ENCODE results near the gene MCCD1.
"Not testable (repeated sequence)": the region's sequence is repeated elsewhere in the genome, so short reads cannot be mapped to it uniquely, and the experiment has no call there.

The MCCD1 gene

GRCh38 chr6:31485055-31485454 lies 43.7 kb upstream of the MCCD1 start:
- H3K27me3 ChIP-seq (replicated peaks): no peaks in the 10 kb centered on the region
- H3K27ac ChIP-seq: no peak overlapping the region
- no peak for DNase-seq
- H3K36me3 ChIP-seq (replicated peaks): no peaks in the 10 kb centered on the region
- no peak overlapping the region for H3K4me3 ChIP-seq (ENCODE audit: low read depth, low read length)
- TF ChIP-seq, protein P1, sequence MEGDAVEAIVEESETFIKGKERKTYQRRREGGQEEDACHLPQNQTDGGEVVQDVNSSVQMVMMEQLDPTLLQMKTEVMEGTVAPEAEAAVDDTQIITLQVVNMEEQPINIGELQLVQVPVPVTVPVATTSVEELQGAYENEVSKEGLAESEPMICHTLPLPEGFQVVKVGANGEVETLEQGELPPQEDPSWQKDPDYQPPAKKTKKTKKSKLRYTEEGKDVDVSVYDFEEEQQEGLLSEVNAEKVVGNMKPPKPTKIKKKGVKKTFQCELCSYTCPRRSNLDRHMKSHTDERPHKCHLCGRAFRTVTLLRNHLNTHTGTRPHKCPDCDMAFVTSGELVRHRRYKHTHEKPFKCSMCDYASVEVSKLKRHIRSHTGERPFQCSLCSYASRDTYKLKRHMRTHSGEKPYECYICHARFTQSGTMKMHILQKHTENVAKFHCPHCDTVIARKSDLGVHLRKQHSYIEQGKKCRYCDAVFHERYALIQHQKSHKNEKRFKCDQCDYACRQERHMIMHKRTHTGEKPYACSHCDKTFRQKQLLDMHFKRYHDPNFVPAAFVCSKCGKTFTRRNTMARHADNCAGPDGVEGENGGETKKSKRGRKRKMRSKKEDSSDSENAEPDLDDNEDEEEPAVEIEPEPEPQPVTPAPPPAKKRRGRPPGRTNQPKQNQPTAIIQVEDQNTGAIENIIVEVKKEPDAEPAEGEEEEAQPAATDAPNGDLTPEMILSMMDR (IDR thresholded peaks at IDR 0.05; ENCODE audit: low read depth, low read length, missing control alignments): no peak
- in situ Hi-C loops (cut with HindIII; ENCODE audit: low pct_ligation_motif_present, low sequenced_read_pairs): no loop called here

- DNase-seq; H3K27me3 ChIP-seq (replicated peaks); H3K27ac ChIP-seq; H3K4me3 ChIP-seq (ENCODE audit: low read depth, low read length); in situ Hi-C loops (cut with HindIII; ENCODE audit: low pct_ligation_motif_present, low sequenced_read_pairs); H3K36me3 ChIP-seq (replicated peaks): not testable (repeated sequence)
Measured at GRCh38 chr6:31486065-31486837, 42.5 kb upstream of the MCCD1 start.

DNA sequence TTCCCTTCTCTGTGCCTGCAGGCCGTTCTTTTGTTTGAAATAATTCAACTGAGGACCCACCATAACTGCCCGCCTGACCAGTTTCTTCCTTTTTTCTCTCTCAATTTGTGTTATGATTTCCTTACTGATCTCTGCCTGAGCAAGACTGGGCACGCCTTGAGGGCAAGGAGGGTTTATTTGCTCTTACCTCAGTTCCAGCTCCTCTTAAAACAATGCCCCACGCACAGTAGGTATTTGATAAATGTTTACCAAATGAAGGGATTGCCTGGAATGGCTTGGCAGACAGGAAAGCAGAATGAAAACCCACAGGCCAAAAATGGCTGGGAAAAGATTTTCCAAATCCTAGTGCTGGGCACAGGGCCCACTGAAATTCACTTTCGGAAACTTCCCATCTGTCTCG lies 41.1 kb upstream of the MCCD1 start:
- H3K27ac ChIP-seq; H3K27me3 ChIP-seq (replicated peaks); in situ Hi-C loops (cut with HindIII; ENCODE audit: low pct_ligation_motif_present, low sequenced_read_pairs); H3K36me3 ChIP-seq (replicated peaks); H3K4me3 ChIP-seq (ENCODE audit: low read depth, low read length); DNase-seq: not testable (repeated sequence)

DNA sequence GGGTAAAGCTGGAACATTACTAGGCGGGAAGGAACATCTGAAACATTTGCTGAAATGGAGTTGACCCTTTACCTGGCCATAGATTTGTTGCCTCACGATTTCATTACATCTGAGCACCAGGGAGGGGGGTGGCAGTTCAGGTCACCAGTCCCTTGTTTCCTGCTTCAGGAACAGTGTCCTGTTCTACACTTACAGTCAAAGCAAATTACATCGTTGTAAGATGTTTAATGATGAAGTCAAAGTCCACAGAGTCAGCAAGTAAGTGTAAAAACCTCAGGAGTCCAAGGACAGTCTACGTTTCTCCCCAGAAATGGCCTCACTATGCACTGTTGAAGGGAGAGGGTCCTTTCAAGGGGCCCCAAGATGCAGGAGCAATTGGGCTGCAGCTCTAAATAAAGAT lies 39.7 kb upstream of the MCCD1 start:
- H3K27ac ChIP-seq: no peak overlapping the region
- H3K27me3 ChIP-seq (replicated peaks): no peaks in the 10 kb centered on the region
- no peak overlapping the region for H3K4me3 ChIP-seq (ENCODE audit: low read depth, low read length)
- TF ChIP-seq, protein P1 (IDR thresholded peaks at IDR 0.05; ENCODE audit: low read depth, low read length, missing control alignments): no peak
- no peaks in the 10 kb centered on the region for H3K36me3 ChIP-seq (replicated peaks)
- DNase-seq: no peak
- in situ Hi-C loops (cut with HindIII; ENCODE audit: low pct_ligation_motif_present, low sequenced_read_pairs): no loop called here

- no peaks in the 10 kb centered on the region for H3K27me3 ChIP-seq (replicated peaks)
- no peak overlapping the region for H3K27ac ChIP-seq
- no peaks in the 10 kb centered on the region for H3K36me3 ChIP-seq (replicated peaks)
- no peak for DNase-seq
- in situ Hi-C loops (cut with HindIII; ENCODE audit: low pct_ligation_motif_present, low sequenced_read_pairs): no loop called here
- H3K4me3 ChIP-seq (ENCODE audit: low read depth, low read length): no peak overlapping the region
- TF ChIP-seq, protein P1 (IDR thresholded peaks at IDR 0.05; ENCODE audit: low read depth, low read length, missing control alignments): no peak
Measured at GRCh38 chr6:31490115-31490873, 38.5 kb upstream of the MCCD1 start.

DNA sequence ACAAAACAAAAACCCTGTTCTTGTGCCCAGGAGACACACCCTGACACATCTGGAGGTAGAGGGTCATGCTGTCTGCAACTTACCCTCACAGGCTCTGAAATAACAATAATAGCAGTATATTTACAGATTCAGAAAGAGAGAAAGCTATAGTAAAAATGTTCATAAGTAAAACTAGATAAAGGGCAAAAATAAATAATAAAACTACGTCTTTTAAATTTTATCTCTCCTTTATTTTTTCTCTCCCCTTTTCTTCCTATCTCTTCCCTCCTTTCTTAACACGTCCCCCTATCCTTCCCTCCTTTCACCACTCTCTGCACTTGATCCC lies 35.2 kb upstream of the MCCD1 start:
- H3K4me3 ChIP-seq (ENCODE audit: low read depth, low read length): peak overlapping the region; percentile 54
- DNase-seq; H3K27me3 ChIP-seq (replicated peaks); in situ Hi-C loops (cut with HindIII; ENCODE audit: low pct_ligation_motif_present, low sequenced_read_pairs); H3K36me3 ChIP-seq (replicated peaks); H3K27ac ChIP-seq: not testable (repeated sequence)

DNA sequence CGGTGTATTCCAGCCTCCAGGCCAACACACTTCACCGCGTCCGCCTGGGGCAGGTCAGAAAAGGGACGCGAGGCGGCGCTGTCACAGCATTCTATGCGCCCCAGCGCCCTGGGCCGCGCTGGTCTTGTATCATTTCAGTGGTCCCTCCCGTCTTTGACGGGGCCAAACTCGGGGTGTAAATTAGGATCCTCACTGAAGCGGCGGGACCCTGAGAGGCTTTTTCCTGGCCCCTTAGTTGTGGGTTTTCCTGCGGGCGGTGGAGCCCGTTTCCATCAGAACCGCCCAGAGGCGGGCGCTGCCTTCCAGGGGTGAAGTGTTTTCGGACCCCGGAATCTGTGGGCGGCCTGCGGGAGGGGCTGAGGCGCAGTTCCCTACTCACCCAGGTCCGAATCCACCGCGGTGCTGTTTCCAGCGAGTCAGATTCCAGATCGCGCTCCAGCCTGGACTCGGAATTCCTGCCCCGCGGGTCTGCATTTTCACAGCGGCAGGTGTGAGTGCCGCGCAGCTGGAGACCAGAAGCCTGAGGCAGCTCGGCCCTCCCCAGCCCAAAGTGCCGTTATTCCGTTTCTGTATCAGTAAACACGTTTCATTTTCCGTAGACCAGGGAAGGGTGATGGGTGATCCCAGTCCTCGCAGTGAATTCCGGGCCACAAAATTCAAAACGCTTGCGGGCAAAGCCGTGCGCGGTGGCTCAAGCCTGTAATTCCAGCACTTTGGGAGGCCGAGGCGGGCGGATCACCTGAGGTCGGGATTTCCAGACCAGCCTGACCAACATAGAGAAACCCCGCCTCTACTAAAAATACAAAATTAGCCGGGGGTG lies 34.7 kb upstream of the MCCD1 start:
- DNase-seq: peak; percentile 79
- no peaks in the 10 kb centered on the region for H3K27me3 ChIP-seq (replicated peaks)
- no peaks in the 10 kb centered on the region for H3K36me3 ChIP-seq (replicated peaks)
- peak overlapping the region; percentile 93 for H3K27ac ChIP-seq
- H3K4me3 ChIP-seq (ENCODE audit: low read depth, low read length): peak overlapping the region; percentile 54
- TF ChIP-seq, protein P1 (IDR thresholded peaks at IDR 0.05; ENCODE audit: low read depth, low read length, missing control alignments): peak; percentile 85
- in situ Hi-C loops (cut with HindIII; ENCODE audit: low pct_ligation_motif_present, low sequenced_read_pairs): no loop called here

Measured in brain microvascular endothelial cell (primary cell).